Kidney (tissue), 14 donors: ENCODE results near the gene MRM1. TPM values are rescaled to one million over a fixed set of nuclear protein-coding genes. Genes with fewer than 3 reads are reported as not detected.

ENCODE experiments used
- DNase-seq, 5 donors: peaks; one replicate each; pipeline ENCODE4 v3.0.0-alpha.2; 2013 to 2020
- FAIRE-seq: peaks from 2 replicates; lab custom pipeline; 2012; peaks lifted over from hg19 to GRCh38; lab: Jason Lieb, UNC
- H3K27ac ChIP-seq, 2 donors: one replicate each; pipeline ENCODE4 v1.7.0; 2013; ENCODE audit warnings: low read depth in 2 of 2, low read length in 2 of 2, inconsistent platforms in 1 of 2
- H3K27me3 ChIP-seq: one replicate; pipeline ENCODE4 v1.7.1; 2013; ENCODE audit warnings: low read length, inconsistent platforms; ENCODE audit not compliant: control insufficient read depth, insufficient read depth
- H3K36me3 ChIP-seq, 3 donors: one replicate each; pipeline versions ENCODE4 v1.7.0 to v1.7.1; 2013; ENCODE audit warnings: low read length in 3 of 3, control low read depth in 1 of 3, inconsistent platforms in 1 of 3; ENCODE audit not compliant: insufficient read depth in 3 of 3, control insufficient read depth in 2 of 3
- H3K4me1 ChIP-seq, 3 donors: one replicate each; pipeline versions ENCODE4 v1.7.0 to v1.7.1; 2013; ENCODE audit warnings: low read length in 3 of 3, inconsistent platforms in 1 of 3, low read depth in 1 of 3; ENCODE audit not compliant: control insufficient read depth in 2 of 3, insufficient read depth in 2 of 3
- H3K4me3 ChIP-seq, 3 donors: one replicate each; pipeline versions ENCODE4 v1.7.0 to v1.8.1; 2013; ENCODE audit warnings: low read length in 3 of 3, control low read depth in 1 of 3, inconsistent platforms in 1 of 3
- H3K9ac ChIP-seq, 3 donors: one replicate each; pipeline versions ENCODE4 v1.7.0 to v1.7.1; 2013; ENCODE audit warnings: low read length in 3 of 3, control low read depth in 1 of 3, inconsistent platforms in 1 of 3
- H3K9me3 ChIP-seq, 3 donors: one replicate each; pipeline versions ENCODE4 v1.7.0 to v1.7.1; 2013; ENCODE audit warnings: low read length in 3 of 3, control low read depth in 1 of 3, inconsistent platforms in 1 of 3; ENCODE audit not compliant: control insufficient read depth in 2 of 3, insufficient read depth in 1 of 3
- intact Hi-C: fragments of 100-400 bp; cut with DNase I; formaldehyde crosslinking; loops from one replicate; pipeline ENCODE4 v1.11.1; 2022
- polyA plus RNA-seq: library from polyadenylated mRNA; stranded (reverse); fragments of 350-450 nt; fragmentation: Illumina TruSeq; extraction: RNeasy Lipid Tissue Mini Kit (QIAGEN cat#74804); gene quantifications from one replicate; pipeline ENCODE4 v1.2.3, GENCODE V29; 2014; ENCODE audit warnings: low read depth, low replicate concordance; ENCODE audit not compliant: insufficient read depth
- total RNA-seq: library from RNA; stranded (reverse); fragmentation: NEBNext Ultra II Directional; extraction: Animal tissue kit (Norgen Biotek cat#: 25700); gene quantifications from one replicate; pipeline ENCODE4 v1.2.1, GENCODE V29; 2021
- TF ChIP-seq, protein P1 (sequence below): IDR thresholded peaks from 3 replicates; pipeline ENCODE4 v1.5.1; 2012; ENCODE audit warnings: mild to moderate bottlenecking, moderate library complexity, borderline replicate concordance; ENCODE audit not compliant: insufficient read depth; ENCODE audit errors: extremely low read depth
- donor health status: control.
- donor health status: control.
- donor health status: control.
- donor health status: control.
- donor health status: control.
- donor health status: DM: yes; HTN: yes; CAD: no.
- donor health status: Normal renal cell carcinoma (clear cell type).

The MRM1 gene
- total and polyA plus RNA-seq, 2 donors from 2014 or later, result 8.3 to 12.4 TPM

DNA sequence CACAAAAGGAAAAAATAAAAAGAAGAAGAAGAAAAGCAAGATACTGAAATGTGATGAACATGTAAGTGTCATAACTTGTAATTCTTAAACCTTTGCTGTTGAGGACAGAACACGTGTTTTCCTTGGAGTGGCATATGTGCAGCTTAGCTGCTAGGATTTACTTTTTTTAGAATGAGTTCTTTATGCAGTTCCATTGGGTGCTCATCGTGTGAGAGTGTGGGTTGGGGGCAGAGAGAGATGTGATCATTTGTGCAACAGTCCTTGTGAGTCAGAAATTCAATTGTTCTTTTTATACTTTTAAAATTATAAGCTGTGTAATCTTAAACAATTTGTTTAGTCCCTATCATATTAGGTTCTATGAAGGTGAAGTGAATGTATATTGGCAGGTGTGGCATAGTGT is 15.2 kb upstream of the MRM1 start:
- intact Hi-C loops, result no loop called here
- TF ChIP-seq, protein P1, sequence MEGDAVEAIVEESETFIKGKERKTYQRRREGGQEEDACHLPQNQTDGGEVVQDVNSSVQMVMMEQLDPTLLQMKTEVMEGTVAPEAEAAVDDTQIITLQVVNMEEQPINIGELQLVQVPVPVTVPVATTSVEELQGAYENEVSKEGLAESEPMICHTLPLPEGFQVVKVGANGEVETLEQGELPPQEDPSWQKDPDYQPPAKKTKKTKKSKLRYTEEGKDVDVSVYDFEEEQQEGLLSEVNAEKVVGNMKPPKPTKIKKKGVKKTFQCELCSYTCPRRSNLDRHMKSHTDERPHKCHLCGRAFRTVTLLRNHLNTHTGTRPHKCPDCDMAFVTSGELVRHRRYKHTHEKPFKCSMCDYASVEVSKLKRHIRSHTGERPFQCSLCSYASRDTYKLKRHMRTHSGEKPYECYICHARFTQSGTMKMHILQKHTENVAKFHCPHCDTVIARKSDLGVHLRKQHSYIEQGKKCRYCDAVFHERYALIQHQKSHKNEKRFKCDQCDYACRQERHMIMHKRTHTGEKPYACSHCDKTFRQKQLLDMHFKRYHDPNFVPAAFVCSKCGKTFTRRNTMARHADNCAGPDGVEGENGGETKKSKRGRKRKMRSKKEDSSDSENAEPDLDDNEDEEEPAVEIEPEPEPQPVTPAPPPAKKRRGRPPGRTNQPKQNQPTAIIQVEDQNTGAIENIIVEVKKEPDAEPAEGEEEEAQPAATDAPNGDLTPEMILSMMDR, result no peak
- Histone ChIP-seq H3K36me3 (peaks cover 13 to 61% (median 23%) of the 10 kb centered on the region in 3 donors), H3K27ac (no peak overlapping the region), H3K9ac (no peak overlapping the region), H3K9me3 (no peaks in the 10 kb centered on the region), H3K4me1 (peaks cover 0 to 2% (median 1%) of the 10 kb centered on the region in 3 donors), H3K4me3 (no peak overlapping the region), H3K27me3 (no peaks in the 10 kb centered on the region)
- no peak for FAIRE-seq
- no peak for DNase-seq

DNA sequence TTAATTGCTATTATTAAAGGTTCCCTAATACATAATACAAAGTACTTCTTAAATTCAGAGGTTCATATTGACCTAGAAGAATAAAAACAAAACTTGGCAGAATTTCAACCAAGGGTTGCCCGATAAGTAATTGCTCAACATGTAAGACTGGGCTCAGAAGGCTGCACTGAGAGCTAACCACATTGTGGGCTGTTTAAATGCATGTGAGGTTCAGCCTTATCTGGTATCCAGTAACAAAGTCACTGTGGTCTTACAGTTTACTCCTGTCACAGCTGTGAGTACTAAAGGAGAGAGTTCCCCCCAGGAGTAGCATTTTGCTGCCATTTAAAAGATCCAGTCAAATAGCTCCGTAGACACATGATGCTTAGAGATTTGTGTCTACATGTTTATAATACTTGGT is 11.3 kb upstream of the MRM1 start:
- peaks cover 9 to 33% (median 14%) of the 10 kb centered on the region in 3 donors for H3K36me3 ChIP-seq
- no peak overlapping the region for H3K4me3 ChIP-seq
- H3K9ac ChIP-seq, result no peak overlapping the region
- TF ChIP-seq, protein P1, result no peak
- no peak for DNase-seq
- H3K4me1 ChIP-seq, result peaks cover 0 to 21% (median 14%) of the 10 kb centered on the region in 3 donors
- H3K27me3 ChIP-seq, result no peaks in the 10 kb centered on the region
- FAIRE-seq, result no peak
- intact Hi-C loops, result no loop called here
- no peaks in the 10 kb centered on the region for H3K9me3 ChIP-seq
- no peak overlapping the region for H3K27ac ChIP-seq

DNA sequence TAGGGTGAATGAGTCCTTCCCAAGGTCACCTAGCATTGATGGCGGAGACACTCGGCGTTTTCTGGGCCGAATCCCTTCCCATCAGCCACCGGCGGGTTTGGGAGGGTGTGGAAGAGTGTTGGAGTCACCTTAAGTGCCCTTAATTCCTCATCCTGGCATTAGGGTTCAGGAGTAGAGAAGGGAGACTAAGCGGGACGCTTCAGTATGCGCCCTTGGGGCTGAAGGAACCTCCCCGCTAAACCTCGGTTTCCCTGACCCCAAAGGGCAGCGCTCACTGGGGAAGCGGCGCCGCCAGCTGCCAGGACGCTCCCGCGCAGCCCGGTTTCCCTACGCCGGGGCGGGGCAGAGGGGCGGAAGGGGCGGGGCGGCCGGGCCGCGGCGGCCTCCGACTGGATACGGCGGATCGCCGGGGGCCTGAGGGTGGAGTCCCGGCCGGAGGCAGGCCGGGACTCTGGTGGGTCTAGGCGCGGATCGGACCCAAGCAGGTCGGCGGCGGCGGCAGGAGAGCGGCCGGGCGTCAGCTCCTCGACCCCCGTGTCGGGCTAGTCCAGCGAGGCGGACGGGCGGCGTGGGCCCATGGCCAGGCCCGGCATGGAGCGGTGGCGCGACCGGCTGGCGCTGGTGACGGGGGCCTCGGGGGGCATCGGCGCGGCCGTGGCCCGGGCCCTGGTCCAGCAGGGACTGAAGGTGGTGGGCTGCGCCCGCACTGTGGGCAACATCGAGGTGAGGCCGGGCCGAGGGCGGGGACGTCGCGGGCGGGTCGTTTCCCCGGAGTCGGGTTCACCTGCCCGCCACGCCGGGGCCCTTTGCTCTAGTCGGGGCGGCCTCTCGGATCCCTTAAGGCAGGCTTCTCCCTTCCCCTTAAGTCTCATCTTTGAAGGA is 9.7 kb upstream of the MRM1 start, which contains the start of gene DHRS11:
Gene DHRS11, plus strand, starts transcription at position 446 of the 882 bp plus-strand sequence. Its CDS starts 131 bp downstream, at position 577.
- Histone ChIP-seq H3K27me3 (no peaks in the 10 kb centered on the region), H3K27ac (peak within 1 kb of the TSS; percentile 41 to 52), H3K4me3 (peak within 1 kb of the TSS; percentile 49 to 69 (median 69)), H3K4me1 (peaks cover 0 to 21% (median 14%) of the 10 kb centered on the region in 3 donors), H3K9ac (peak within 1 kb of the TSS; percentile 32 to 67 (median 58)), H3K36me3 (peaks cover 5 to 20% (median 7%) of the 10 kb centered on the region in 3 donors), H3K9me3 (no peaks in the 10 kb centered on the region)
- TF ChIP-seq, protein P1, result peak; percentile 17
- intact Hi-C loops, result no loop called here
- DNase-seq (peak; percentile 82 to 94 (median 87)), FAIRE-seq (no peak)
